HCT116 (cell line): Measurements from ENCODE around the gene SNUPN. TPM values are rescaled to one million over a fixed set of nuclear protein-coding genes. Genes with fewer than 3 reads are reported as not detected.

Experiments used
- ATAC-seq: fragments of 200-7000 bp; cut with Tn5 transposase; 2 replicates; pipeline ENCODE4 v1.9.1; 2020; ENCODE audit warnings: mild to moderate bottlenecking, moderate library complexity
- BruUV-seq: library from RNA; stranded (reverse); fragments of 400-500 nt; replicated peaks from 2 replicates; lab custom pipeline; 2021; lab: Mats Ljungman, UMichigan
- CTCF ChIA-PET: fragments of 300-600 bp; sonication (Branson Sonifier 250); formaldehyde crosslinking; loops from one replicate; lab custom pipeline; 2021; ENCODE audit warnings: antibody characterized with exemption; lab: Charles Lee
- POLR2A ChIA-PET: fragments of 300-600, 350-600 bp; sonication (Branson Sonifier 250); formaldehyde crosslinking; loops from one replicate; lab custom pipeline; 2021; ENCODE audit warnings: antibody characterized with exemption; lab: Charles Lee
- RAD21 ChIA-PET, 2 experiments: fragments of 300-600 bp; sonication (Branson Sonifier 250); formaldehyde crosslinking; loops; one replicate each; lab custom pipeline; 2023; ENCODE audit warnings: low total read pairs in 2 of 2; ENCODE audit not compliant: uncharacterized antibody in 2 of 2, unreplicated experiment in 2 of 2, low non-redundant PET in 1 of 2; lab: Charles Lee
- DNase-seq: peaks from one replicate; pipeline ENCODE4 v3.0.0-alpha.2; 2010; ENCODE audit warnings: low read depth, low spot score
- H2AFZ ChIP-seq: fragments of 200-600 bp; shearing (Covaris generic), sonication (generic); 2 replicates; pipeline ENCODE4 v1.6.1; 2017; ENCODE audit warnings: low read depth, mixed run types, mixed read lengths, antibody characterized with exemption, low read length; ENCODE audit not compliant: poor library complexity, severe bottlenecking
- H3K27ac ChIP-seq: 2 replicates; pipeline ENCODE4 v1.5.1; 2012; ENCODE audit warnings: low read depth, low read length
- H3K27me3 ChIP-seq: fragments of 200-600 bp; sonication (generic); 2 replicates; pipeline ENCODE4 v1.6.1; 2016; ENCODE audit warnings: mixed run types, low read length, mixed read lengths; ENCODE audit not compliant: insufficient read depth
- H3K36me3 ChIP-seq, 2 experiments: fragments of 200-500 bp in 1 of 2; fragments of 200-600 bp in 1 of 2; sonication (Bioruptor generic) in 1 of 2; sonication (generic) in 1 of 2; 2 replicates each; pipeline versions ENCODE4 v1.5.1 to v1.6.1; 2014 to 2016; ENCODE audit warnings: low read length in 2 of 2, inconsistent platforms in 1 of 2, mixed read lengths in 1 of 2, mixed run types in 1 of 2; ENCODE audit not compliant: insufficient read depth in 2 of 2, control insufficient read depth in 1 of 2
- H3K4me1 ChIP-seq, 2 experiments: fragments of 200-600 bp in 1 of 2; sonication (generic) in 1 of 2; 2 replicates each; pipeline versions ENCODE4 v1.5.1 to v1.6.1; 2012 to 2017; ENCODE audit warnings: low read length in 2 of 2, inconsistent platforms in 1 of 2, mild to moderate bottlenecking in 1 of 2, mixed read lengths in 1 of 2, mixed run types in 1 of 2, moderate library complexity in 1 of 2; ENCODE audit not compliant: insufficient read depth in 2 of 2, control insufficient read depth in 1 of 2
- H3K4me2 ChIP-seq: fragments of 200-600 bp; sonication (generic); 2 replicates; pipeline ENCODE4 v1.6.1; 2017; ENCODE audit warnings: mixed run types, low read length, mixed read lengths
- H3K4me3 ChIP-seq, 2 experiments: fragments of 200-600 bp in 1 of 2; sonication (generic) in 1 of 2; replicated peaks in 1 of 2; 2 replicates each; pipeline ENCODE4 v1.5.1; 2011 to 2016; ENCODE audit warnings: low read length in 2 of 2, control low read depth in 1 of 2, low read depth in 1 of 2, mild to moderate bottlenecking in 1 of 2, mixed read lengths in 1 of 2, mixed run types in 1 of 2
- H3K79me2 ChIP-seq: fragments of 200-600 bp; sonication (generic); 2 replicates; pipeline ENCODE4 v1.6.1; 2017; ENCODE audit warnings: mild to moderate bottlenecking, mixed run types, low read length, moderate library complexity, mixed read lengths; ENCODE audit not compliant: insufficient read depth
- H3K9ac ChIP-seq: fragments of 200-600 bp; sonication (generic); 2 replicates; pipeline ENCODE4 v1.6.1; 2016; ENCODE audit warnings: low read length, mixed read lengths
- H3K9me2 ChIP-seq: fragments of 200-600 bp; sonication (generic), shearing (Covaris generic); 2 replicates; pipeline ENCODE4 v1.6.1; 2017; ENCODE audit warnings: mixed run types, mild to moderate bottlenecking, moderate library complexity; ENCODE audit not compliant: insufficient read depth
- H3K9me3 ChIP-seq, 2 experiments: fragments of 200-500 bp in 1 of 2; fragments of 200-600 bp in 1 of 2; sonication (Bioruptor generic) in 1 of 2; sonication (generic) in 1 of 2; 2 replicates each; pipeline ENCODE4 v1.6.1; 2014 to 2017; ENCODE audit warnings: low read length in 2 of 2, mixed read lengths in 2 of 2, inconsistent platforms in 1 of 2, low read depth in 1 of 2, mild to moderate bottlenecking in 1 of 2, mixed run types in 1 of 2, moderate library complexity in 1 of 2; ENCODE audit not compliant: control insufficient read depth in 1 of 2, insufficient read depth in 1 of 2
- H4K20me1 ChIP-seq: fragments of 200-600 bp; sonication (generic), shearing (Covaris generic); 2 replicates; pipeline ENCODE4 v1.6.1; 2017; ENCODE audit warnings: mixed run types, mild to moderate bottlenecking, moderate library complexity; ENCODE audit not compliant: insufficient read depth
- EZH2phosphoT487 ChIP-seq: fragments of 200-600 bp; IDR thresholded peaks from 2 replicates; pipeline ENCODE4 v1.6.1; 2018; ENCODE audit warnings: antibody characterized with exemption, borderline replicate concordance
- RAD21 ChIP-seq: IDR thresholded peaks from 2 replicates; pipeline ENCODE4 v1.6.1; 2012; ENCODE audit warnings: low read depth, mild to moderate bottlenecking
- SIN3A ChIP-seq: IDR thresholded peaks from 2 replicates; pipeline ENCODE4 v1.6.1; 2012; ENCODE audit warnings: low read depth
- SRF ChIP-seq: IDR thresholded peaks from 2 replicates; pipeline ENCODE4 v1.6.1; 2012; ENCODE audit warnings: low read depth
- YY1 ChIP-seq: IDR thresholded peaks from 2 replicates; pipeline ENCODE4 v1.6.1; 2011; ENCODE audit warnings: low read length, low read depth, moderate library complexity, mild to moderate bottlenecking; ENCODE audit not compliant: insufficient replicate concordance; ENCODE audit errors: extremely low read depth
- intact Hi-C: fragments of 100-400 bp; cut with micrococcal nuclease; formaldehyde crosslinking; loops from 2 replicates; pipeline ENCODE4 v1.10.0; 2022
- total RNA-seq: library from RNA; stranded (reverse); gene quantifications from one replicate; pipeline ENCODE4 v1.2.1, GENCODE V29; 2021; ENCODE audit not compliant: unreplicated experiment
- TF ChIP-seq, protein P1 (sequence below): IDR thresholded peaks from 2 replicates; pipeline ENCODE4 v1.6.1; 2012; ENCODE audit warnings: low read depth

SNUPN gene
- total RNA-seq, 1 experiment from 2014 or later = 29.8 TPM

DNA sequence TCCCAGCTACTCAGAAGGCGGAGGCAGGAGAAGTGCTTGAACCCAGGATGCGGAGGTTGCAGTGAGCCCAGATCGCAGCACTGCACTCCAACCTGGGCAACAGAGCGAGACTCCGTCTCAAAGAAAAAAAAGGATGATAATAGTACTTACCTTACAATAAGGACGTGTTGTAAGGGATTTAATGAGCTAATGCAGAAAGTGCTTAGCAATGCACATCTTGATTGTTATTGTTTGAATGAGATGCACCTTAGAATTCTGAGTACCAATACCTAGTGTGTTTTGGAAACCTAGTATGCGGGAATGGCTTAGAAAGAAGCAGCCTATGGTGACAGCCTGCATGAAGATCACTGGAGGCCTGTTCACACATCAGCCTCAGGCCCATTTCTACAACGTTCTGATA is 19.5 kb downstream of the SNUPN start (continued):
- TF ChIP-seq YY1 = no peak
- TF ChIP-seq SRF = no peak
- TF ChIP-seq SIN3A = no peak

DNA sequence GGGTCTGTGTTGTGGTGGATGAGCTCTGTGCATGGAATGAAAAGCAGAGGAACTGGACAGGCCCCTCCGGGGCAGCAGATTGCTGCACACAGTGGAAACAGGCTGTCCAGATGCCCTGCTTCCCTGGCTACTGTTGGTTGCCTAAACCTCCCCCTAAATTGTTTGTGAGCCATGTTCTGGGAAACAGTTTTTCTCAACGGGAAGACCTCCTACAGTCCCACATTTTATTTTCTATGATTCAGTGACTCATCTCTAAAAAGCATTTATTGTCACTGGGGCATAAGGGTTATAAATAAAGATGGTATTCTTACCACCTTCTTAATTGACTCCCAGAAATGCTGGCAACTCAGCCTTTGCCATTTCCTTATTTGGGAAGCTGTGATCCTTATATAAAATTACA is 26.1 kb downstream of the SNUPN start:
- H3K27me3 ChIP-seq = no peaks in the 10 kb centered on the region
- H2AFZ ChIP-seq = no peak overlapping the region
- TF ChIP-seq, protein P1, sequence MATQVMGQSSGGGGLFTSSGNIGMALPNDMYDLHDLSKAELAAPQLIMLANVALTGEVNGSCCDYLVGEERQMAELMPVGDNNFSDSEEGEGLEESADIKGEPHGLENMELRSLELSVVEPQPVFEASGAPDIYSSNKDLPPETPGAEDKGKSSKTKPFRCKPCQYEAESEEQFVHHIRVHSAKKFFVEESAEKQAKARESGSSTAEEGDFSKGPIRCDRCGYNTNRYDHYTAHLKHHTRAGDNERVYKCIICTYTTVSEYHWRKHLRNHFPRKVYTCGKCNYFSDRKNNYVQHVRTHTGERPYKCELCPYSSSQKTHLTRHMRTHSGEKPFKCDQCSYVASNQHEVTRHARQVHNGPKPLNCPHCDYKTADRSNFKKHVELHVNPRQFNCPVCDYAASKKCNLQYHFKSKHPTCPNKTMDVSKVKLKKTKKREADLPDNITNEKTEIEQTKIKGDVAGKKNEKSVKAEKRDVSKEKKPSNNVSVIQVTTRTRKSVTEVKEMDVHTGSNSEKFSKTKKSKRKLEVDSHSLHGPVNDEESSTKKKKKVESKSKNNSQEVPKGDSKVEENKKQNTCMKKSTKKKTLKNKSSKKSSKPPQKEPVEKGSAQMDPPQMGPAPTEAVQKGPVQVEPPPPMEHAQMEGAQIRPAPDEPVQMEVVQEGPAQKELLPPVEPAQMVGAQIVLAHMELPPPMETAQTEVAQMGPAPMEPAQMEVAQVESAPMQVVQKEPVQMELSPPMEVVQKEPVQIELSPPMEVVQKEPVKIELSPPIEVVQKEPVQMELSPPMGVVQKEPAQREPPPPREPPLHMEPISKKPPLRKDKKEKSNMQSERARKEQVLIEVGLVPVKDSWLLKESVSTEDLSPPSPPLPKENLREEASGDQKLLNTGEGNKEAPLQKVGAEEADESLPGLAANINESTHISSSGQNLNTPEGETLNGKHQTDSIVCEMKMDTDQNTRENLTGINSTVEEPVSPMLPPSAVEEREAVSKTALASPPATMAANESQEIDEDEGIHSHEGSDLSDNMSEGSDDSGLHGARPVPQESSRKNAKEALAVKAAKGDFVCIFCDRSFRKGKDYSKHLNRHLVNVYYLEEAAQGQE = no peak
- TF ChIP-seq RAD21 = no peak
- no peak for TF ChIP-seq SIN3A
- no peak for TF ChIP-seq EZH2phosphoT487
- DNase-seq (no peak), ATAC-seq (no peak)
- CTCF ChIA-PET = no interaction called here
- no peak overlapping the region for H3K27ac ChIP-seq
- H4K20me1 ChIP-seq = no peaks in the 10 kb centered on the region
- no peaks in the 10 kb centered on the region for H3K79me2 ChIP-seq
- H3K9me2 ChIP-seq = no peaks in the 10 kb centered on the region
- peaks cover 0 to 15% of the 10 kb centered on the region in 2 experiments; a peak in 2 of 4 replicates for H3K36me3 ChIP-seq
- H3K4me3 ChIP-seq = no peak overlapping the region
- no TSS peak for BruUV-seq
- H3K9ac ChIP-seq = no peak overlapping the region
- no peak overlapping the region for H3K4me2 ChIP-seq
- POLR2A ChIA-PET = no interaction called here
- intact Hi-C loops = no loop called here
- H3K4me1 ChIP-seq = no peaks in the 10 kb centered on the region
- no peaks in the 10 kb centered on the region for H3K9me3 ChIP-seq
- RAD21 ChIA-PET = no interaction called here
